Fibroblast of lung (primary cell): ENCODE results near the gene HNRNPL.

Experiments used
- EZH2 ChIP-seq: IDR thresholded peaks from 2 replicates; pipeline ENCODE4 v1.5.1; 2012; ENCODE audit warnings: low read length, control low read depth, mild to moderate bottlenecking; ENCODE audit errors: missing control alignments
- TF ChIP-seq, protein P1 (sequence below), 2 donors: IDR thresholded peaks in 1 of 2; conservative IDR thresholded peaks in 1 of 2; 1 replicate in 1 of 2; 2 replicates in 1 of 2; pipeline ENCODE4 v1.5.1; 2011 to 2012; ENCODE audit warnings: low read length in 2 of 2, control low read depth in 1 of 2, inconsistent platforms in 1 of 2, low read depth in 1 of 2, mild to moderate bottlenecking in 1 of 2

DNA sequence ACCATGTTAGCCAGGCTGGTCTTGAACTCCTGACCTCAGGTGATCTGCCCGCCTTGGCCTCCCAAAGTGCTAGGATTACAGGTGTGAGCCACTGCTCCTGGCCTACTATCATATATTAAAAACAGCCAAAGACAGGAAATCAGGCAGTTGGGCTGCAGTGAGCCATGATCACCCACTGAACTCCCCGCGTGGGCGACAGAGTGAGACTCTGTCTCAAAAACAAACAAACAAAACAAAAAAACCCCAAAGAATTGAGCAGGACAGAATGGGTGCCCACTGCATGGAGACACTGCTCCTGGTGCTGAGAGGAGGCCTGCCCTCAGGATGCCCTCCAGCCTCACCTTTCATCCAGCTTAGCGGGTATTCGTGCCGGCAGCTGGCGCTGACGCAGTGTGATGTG lies 33.5 kb upstream of the HNRNPL start:
- TF ChIP-seq, protein P1, sequence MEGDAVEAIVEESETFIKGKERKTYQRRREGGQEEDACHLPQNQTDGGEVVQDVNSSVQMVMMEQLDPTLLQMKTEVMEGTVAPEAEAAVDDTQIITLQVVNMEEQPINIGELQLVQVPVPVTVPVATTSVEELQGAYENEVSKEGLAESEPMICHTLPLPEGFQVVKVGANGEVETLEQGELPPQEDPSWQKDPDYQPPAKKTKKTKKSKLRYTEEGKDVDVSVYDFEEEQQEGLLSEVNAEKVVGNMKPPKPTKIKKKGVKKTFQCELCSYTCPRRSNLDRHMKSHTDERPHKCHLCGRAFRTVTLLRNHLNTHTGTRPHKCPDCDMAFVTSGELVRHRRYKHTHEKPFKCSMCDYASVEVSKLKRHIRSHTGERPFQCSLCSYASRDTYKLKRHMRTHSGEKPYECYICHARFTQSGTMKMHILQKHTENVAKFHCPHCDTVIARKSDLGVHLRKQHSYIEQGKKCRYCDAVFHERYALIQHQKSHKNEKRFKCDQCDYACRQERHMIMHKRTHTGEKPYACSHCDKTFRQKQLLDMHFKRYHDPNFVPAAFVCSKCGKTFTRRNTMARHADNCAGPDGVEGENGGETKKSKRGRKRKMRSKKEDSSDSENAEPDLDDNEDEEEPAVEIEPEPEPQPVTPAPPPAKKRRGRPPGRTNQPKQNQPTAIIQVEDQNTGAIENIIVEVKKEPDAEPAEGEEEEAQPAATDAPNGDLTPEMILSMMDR (conservative IDR thresholded peaks at IDR 0.05 in 1 of 2, IDR thresholded peaks at IDR 0.05 in 1 of 2; ENCODE audit: low read depth in 1 of 2, low read length in 2 of 2): no peak
- TF ChIP-seq EZH2: no peak
